NCI-H748 treated with DMSO at 0.1 percent for 48 hours (cell line): ENCODE measurements around the gene TXNRD2.

ENCODE experiments used
- DNase-seq: peaks from one replicate; lab custom pipeline; 2025; lab: John Stamatoyannopoulos, UW

TXNRD2 gene

GRCh38 chr22:19966908-19967750 lies 25.5 kb upstream of the TXNRD2 start:
- no peak for DNase-seq

GRCh38 chr22:19965771-19966709 lies 24.4 kb upstream of the TXNRD2 start:
- DNase-seq: no peak

- no peak for DNase-seq
Observed at GRCh38 chr22:19964701-19965386, 23.2 kb upstream of the TXNRD2 start.

GRCh38 chr22:19963863-19964642 lies 22.4 kb upstream of the TXNRD2 start:
- no peak for DNase-seq

GRCh38 chr22:19962909-19963806 lies 21.5 kb upstream of the TXNRD2 start:
- no peak for DNase-seq

DNA sequence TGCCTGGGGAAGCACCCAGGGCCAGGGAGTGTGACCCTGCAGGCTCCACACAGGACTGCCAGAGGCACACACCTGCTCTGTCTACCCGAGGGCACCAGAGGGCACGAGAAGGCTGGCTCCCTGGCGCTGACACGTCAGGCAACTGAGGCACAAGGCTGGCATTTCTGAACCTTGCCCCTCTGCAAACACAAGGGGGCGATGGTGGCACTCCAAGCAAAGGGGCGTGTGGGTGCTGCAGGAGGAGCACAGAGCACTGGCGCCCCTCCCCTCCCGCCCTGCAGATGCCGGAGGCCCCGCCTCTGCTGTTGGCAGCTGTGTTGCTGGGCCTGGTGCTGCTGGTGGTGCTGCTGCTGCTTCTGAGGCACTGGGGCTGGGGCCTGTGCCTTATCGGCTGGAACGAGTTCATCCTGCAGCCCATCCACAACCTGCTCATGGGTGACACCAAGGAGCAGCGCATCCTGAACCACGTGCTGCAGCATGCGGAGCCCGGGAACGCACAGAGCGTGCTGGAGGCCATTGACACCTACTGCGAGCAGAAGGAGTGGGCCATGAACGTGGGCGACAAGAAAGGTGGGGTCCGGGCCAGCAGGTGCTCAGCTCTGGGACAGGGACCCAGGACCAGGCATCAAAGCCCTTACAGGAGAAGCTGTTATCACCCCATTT lies 20.8 kb upstream of the TXNRD2 start:
- DNase-seq: no peak

- DNase-seq: no peak
Observed at GRCh38 chr22:19961868-19962245, 20.2 kb upstream of the TXNRD2 start.

- no peak for DNase-seq
Observed at GRCh38 chr22:19961201-19961580, 19.6 kb upstream of the TXNRD2 start.

DNA sequence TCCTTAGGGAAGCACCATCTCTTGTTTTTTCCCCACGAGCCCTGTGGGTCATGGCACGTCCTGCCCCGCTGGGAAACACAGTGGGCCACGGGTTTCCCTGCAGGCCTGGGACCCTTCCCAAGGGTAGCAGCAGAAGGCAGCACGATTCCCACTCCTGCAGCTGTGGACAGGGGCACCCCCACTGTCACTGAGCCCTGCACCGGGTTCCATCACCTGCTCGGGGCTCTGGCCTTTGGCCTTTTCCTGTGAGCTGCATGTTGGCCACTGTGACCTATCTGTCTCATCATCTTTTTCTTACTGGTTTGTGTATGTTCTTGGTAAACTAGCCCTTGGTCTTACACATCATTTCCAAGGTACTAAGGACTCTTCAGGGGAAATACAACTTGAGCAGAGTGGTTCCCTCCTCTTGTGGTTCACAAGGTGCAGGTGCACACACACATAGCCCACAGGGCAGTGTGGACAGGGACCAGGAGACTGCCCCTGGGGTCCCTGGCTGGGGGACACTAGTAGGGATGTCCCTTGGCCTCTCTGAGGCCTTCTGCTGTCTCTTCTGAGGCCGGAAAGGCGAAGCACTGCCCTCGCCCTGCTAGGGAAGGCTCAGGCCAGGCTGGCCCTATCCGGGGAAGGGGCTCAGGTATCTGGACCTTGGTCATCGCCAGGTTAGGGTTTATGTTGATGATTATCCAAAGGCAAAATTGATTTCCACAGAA lies 19.0 kb upstream of the TXNRD2 start:
- no peak for DNase-seq

GRCh38 chr22:19959587-19960490 lies 18.2 kb upstream of the TXNRD2 start:
- DNase-seq: no peak

DNA sequence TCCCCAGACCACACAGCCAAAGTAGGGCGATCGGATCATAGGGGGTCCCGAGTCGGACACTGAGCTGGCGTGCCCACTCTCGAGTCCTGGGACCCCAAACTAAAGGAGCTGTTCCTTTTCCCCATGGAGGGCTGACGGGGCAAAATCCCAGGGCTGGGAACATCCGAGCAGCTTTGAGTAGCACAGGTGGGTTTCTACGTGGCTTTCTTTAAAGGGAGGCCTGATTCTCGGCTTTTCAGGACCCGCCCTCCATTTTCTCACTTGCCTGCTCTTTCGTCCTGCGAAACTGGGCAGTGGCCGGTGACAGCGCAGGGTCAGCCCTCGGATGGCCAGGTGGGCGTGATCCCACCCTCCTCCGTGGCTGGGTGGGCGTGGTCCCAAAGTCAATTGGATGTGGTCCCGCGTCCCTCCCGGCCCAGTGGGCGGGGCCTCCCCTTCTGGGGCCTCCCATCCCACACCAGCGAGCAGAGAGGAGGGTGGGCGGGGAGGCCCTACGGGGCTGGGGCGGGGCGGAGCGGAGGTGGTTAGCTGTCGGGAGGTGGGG lies 17.5 kb upstream of the TXNRD2 start:
- peak; percentile 9 for DNase-seq

DNA sequence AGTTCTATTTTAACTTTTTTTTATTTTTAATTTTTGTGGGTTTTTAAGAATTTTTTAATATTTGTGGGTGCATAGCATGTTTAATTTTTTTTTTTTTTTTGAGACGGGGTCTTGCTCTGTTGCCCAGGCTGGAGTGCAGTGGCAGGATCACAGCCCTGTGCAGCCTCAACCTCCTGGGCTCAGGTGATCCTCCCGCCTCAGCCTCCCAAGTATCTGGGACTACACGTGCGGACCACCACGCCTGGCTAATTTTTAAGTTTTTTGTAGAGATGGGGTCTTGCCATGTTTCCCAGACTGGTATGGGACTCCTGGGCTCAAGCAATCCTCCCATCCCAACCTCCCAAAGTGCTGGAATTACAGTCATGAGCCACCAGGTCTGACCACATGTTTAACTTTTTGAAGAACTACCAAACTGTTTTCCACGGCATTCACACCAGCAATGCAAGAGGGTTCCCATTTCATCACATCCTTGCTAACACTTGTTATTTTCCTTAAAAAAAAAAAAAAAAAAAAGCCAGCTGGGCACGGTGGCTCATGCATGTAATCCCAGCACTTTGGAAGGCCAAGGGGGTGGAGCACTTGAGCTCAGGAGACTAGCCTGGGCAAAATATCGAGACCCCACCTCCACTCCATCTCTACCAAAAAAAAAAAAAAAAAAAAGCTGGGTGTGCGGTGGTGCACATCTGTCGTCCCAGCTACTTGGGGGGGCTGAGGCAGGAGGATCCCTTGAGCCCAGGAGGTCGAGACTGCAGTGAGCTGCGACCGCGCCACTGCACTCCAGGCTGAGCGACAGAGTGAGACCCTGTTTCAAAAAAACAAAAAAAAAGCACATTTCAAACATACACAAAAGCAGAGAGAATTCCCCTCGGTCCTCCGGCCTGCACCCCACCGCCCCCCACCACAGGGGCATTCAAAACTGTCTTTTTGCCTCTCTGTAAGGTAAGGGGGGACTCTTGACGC lies 16.7 kb upstream of the TXNRD2 start:
- no peak for DNase-seq

GRCh38 chr22:19957445-19957844 lies 15.8 kb upstream of the TXNRD2 start:
- DNase-seq: no peak

GRCh38 chr22:19955241-19956128 lies 13.9 kb upstream of the TXNRD2 start:
- no peak for DNase-seq

- no peak for DNase-seq
Observed at GRCh38 chr22:19951346-19951745, 9.7 kb upstream of the TXNRD2 start.
